IMR-90 (cell line): ENCODE measurements around the gene CADM3. TPM values are rescaled to one million over a fixed set of nuclear protein-coding genes. Genes with fewer than 3 reads are reported as not detected.

Source experiments
- ATAC-seq: fragments of 200-7000 bp; cut with Tn5 transposase; 2 replicates; pipeline ENCODE4 v1.9.1; 2020; ENCODE audit warnings: low read depth, mild to moderate bottlenecking, moderate library complexity
- BruUV-seq: library from RNA; stranded (reverse); fragments of 400-500 nt; replicated peaks from 2 replicates; lab custom pipeline; 2021; lab: Mats Ljungman, UMichigan
- CTCF ChIA-PET: fragments of 300-600 bp; formaldehyde crosslinking; extraction: SDS; loops from one replicate; lab custom pipeline; 2021; ENCODE audit warnings: antibody characterized with exemption; lab: Yijun Ruan, JAX
- POLR2A ChIA-PET: fragments of 300-600 bp; sonication (Branson Sonifier 250); formaldehyde crosslinking; loops from one replicate; lab custom pipeline; 2022; ENCODE audit warnings: antibody characterized with exemption; ENCODE audit not compliant: unreplicated experiment; lab: Charles Lee
- DNase-seq: peaks from one replicate; pipeline ENCODE4 v3.0.0; 2013
- H2AFZ ChIP-seq: replicated peaks from 2 replicates; pipeline ENCODE3; 2013; ENCODE audit warnings: low read length, mild to moderate bottlenecking; ENCODE audit not compliant: poor library complexity
- H2AK5ac ChIP-seq: 2 replicates; pipeline ENCODE4 v1.6.1; 2013; ENCODE audit warnings: low read depth, low read length, inconsistent platforms
- H2AK9ac ChIP-seq: replicated peaks from 2 replicates; pipeline ENCODE3; 2013; ENCODE audit warnings: mild to moderate bottlenecking, low read depth, low read length, moderate library complexity; ENCODE audit not compliant: poor library complexity
- H2BK120ac ChIP-seq: 2 replicates; pipeline ENCODE4 v1.6.1; 2013; ENCODE audit warnings: low read depth, low read length, inconsistent platforms
- H2BK15ac ChIP-seq: 3 replicates; pipeline ENCODE4 v1.6.1; 2013; ENCODE audit warnings: low read depth, low read length, inconsistent platforms
- H2BK20ac ChIP-seq: 2 replicates; pipeline ENCODE4 v1.6.1; 2013; ENCODE audit warnings: low read depth, mild to moderate bottlenecking, inconsistent platforms, low read length, moderate library complexity
- H2BK5ac ChIP-seq: 2 replicates; pipeline ENCODE4 v1.6.1; 2013; ENCODE audit warnings: mild to moderate bottlenecking, low read depth, low read length, inconsistent platforms; ENCODE audit not compliant: poor library complexity, severe bottlenecking
- H3K14ac ChIP-seq: replicated peaks from 2 replicates; pipeline ENCODE4 v1.6.1; 2013; ENCODE audit warnings: low read depth, low read length, inconsistent platforms
- H3K18ac ChIP-seq: 2 replicates; pipeline ENCODE4 v1.6.1; 2013; ENCODE audit warnings: low read depth, low read length, control low read depth
- H3K23ac ChIP-seq: 2 replicates; pipeline ENCODE4 v1.6.1; 2013; ENCODE audit warnings: low read depth, low read length, inconsistent platforms
- H3K27ac ChIP-seq: 2 replicates; pipeline ENCODE4 v1.5.1; 2013; ENCODE audit warnings: mild to moderate bottlenecking, control low read depth, low read length; ENCODE audit not compliant: insufficient read depth
- H3K27me3 ChIP-seq: 2 replicates; pipeline ENCODE4 v1.6.1; 2013; ENCODE audit warnings: low read length; ENCODE audit not compliant: control insufficient read depth, insufficient read depth
- H3K36me3 ChIP-seq: 2 replicates; pipeline ENCODE4 v1.6.1; 2013; ENCODE audit warnings: low read length, mixed read lengths; ENCODE audit not compliant: control insufficient read depth, insufficient read depth
- H3K4ac ChIP-seq: 2 replicates; pipeline ENCODE4 v1.6.1; 2013; ENCODE audit warnings: low read depth, low read length, inconsistent platforms
- H3K4me1 ChIP-seq: 2 replicates; pipeline ENCODE4 v1.6.1; 2013; ENCODE audit warnings: low read length, mixed read lengths; ENCODE audit not compliant: control insufficient read depth, insufficient read depth
- H3K4me2 ChIP-seq: 2 replicates; pipeline ENCODE4 v1.6.1; 2013; ENCODE audit warnings: low read depth, mild to moderate bottlenecking, control low read depth, low read length, moderate library complexity
- H3K4me3 ChIP-seq: 2 replicates; pipeline ENCODE4 v1.5.1; 2013; ENCODE audit warnings: low read depth, mild to moderate bottlenecking, control low read depth, low read length, moderate library complexity; ENCODE audit not compliant: insufficient read depth
- H3K56ac ChIP-seq: 2 replicates; pipeline ENCODE4 v1.6.1; 2013; ENCODE audit warnings: low read length, inconsistent platforms; ENCODE audit not compliant: insufficient read depth; ENCODE audit errors: extremely low read depth
- H3K79me1 ChIP-seq, 2 experiments: 2 replicates each; pipeline ENCODE4 v1.6.1; 2013; ENCODE audit warnings: low read length in 2 of 2, inconsistent platforms in 1 of 2, low read depth in 1 of 2
- H3K9ac ChIP-seq: 2 replicates; pipeline ENCODE4 v1.6.1; 2013; ENCODE audit warnings: low read depth, low read length, control low read depth
- H3K9me1 ChIP-seq: 2 replicates; pipeline ENCODE4 v1.6.1; 2013; ENCODE audit warnings: low read length, inconsistent platforms; ENCODE audit not compliant: insufficient read depth
- H3K9me3 ChIP-seq: 2 replicates; pipeline ENCODE4 v1.6.1; 2013; ENCODE audit warnings: low read length; ENCODE audit not compliant: control insufficient read depth, insufficient read depth
- H4K20me1 ChIP-seq: 2 replicates; pipeline ENCODE4 v1.6.1; 2013; ENCODE audit warnings: low read length, inconsistent platforms; ENCODE audit not compliant: insufficient read depth
- H4K5ac ChIP-seq: 2 replicates; pipeline ENCODE4 v1.6.1; 2013; ENCODE audit warnings: mild to moderate bottlenecking, low read depth, low read length, control low read depth
- H4K8ac ChIP-seq, 2 experiments: 2 replicates each; pipeline ENCODE4 v1.6.1; 2013; ENCODE audit warnings: low read depth in 2 of 2, low read length in 2 of 2, control low read depth in 1 of 2, inconsistent platforms in 1 of 2
- H4K91ac ChIP-seq: 2 replicates; pipeline ENCODE4 v1.6.1; 2013; ENCODE audit warnings: low read depth, low read length, inconsistent platforms; ENCODE audit not compliant: insufficient read depth
- BHLHE40 ChIP-seq: fragments of 150-350 bp; IDR thresholded peaks from 2 replicates; pipeline ENCODE4 v1.6.1; 2016; ENCODE audit warnings: mild to moderate bottlenecking, low read depth, low read length
- CEBPB ChIP-seq: IDR thresholded peaks from 2 replicates; pipeline ENCODE4 v1.6.1; 2012; ENCODE audit warnings: low read depth, low read length, improper control_type of control experiment
- CHD1 ChIP-seq: IDR thresholded peaks from 2 replicates; pipeline ENCODE4 v1.6.1; 2012; ENCODE audit warnings: low read depth, low read length, improper control_type of control experiment
- CTCF ChIP-seq: conservative IDR thresholded peaks from 2 replicates; pipeline ENCODE4 v1.5.1; 2012; ENCODE audit warnings: mild to moderate bottlenecking, low read depth, low read length, improper control_type of control experiment
- ELK1 ChIP-seq: fragments of 150-350 bp; IDR thresholded peaks from 2 replicates; pipeline ENCODE4 v1.6.1; 2016; ENCODE audit warnings: low read depth, mild to moderate bottlenecking, low read length, moderate library complexity, borderline replicate concordance
- FOS ChIP-seq: fragments of 150-350 bp; IDR thresholded peaks from 2 replicates; pipeline ENCODE4 v1.6.1; 2016; ENCODE audit warnings: low read depth, low read length
- MAFK ChIP-seq: IDR thresholded peaks from 2 replicates; pipeline ENCODE4 v1.6.1; 2012; ENCODE audit warnings: low read depth, low read length, improper control_type of control experiment
- MAZ ChIP-seq: IDR thresholded peaks from 2 replicates; pipeline ENCODE4 v1.6.1; 2012; ENCODE audit warnings: low read depth, mild to moderate bottlenecking, low read length, improper control_type of control experiment, moderate library complexity, borderline replicate concordance
- MXI1 ChIP-seq: IDR thresholded peaks from 2 replicates; pipeline ENCODE4 v1.6.1; 2012; ENCODE audit warnings: low read depth, mild to moderate bottlenecking, low read length, moderate library complexity, borderline replicate concordance
- NFE2L2 ChIP-seq: fragments of 150-350 bp; IDR thresholded peaks from 2 replicates; pipeline ENCODE4 v1.6.1; 2016; ENCODE audit warnings: low read depth, mild to moderate bottlenecking, low read length
- POLR2A ChIP-seq: IDR thresholded peaks from 2 replicates; pipeline ENCODE4 v1.6.1; 2012; ENCODE audit warnings: mild to moderate bottlenecking, low read depth, low read length
- RAD21 ChIP-seq: IDR thresholded peaks from 2 replicates; pipeline ENCODE4 v1.6.1; 2012; ENCODE audit warnings: low read length, improper control_type of control experiment
- RCOR1 ChIP-seq: IDR thresholded peaks from 2 replicates; pipeline ENCODE4 v1.6.1; 2012; ENCODE audit warnings: mild to moderate bottlenecking, low read length, improper control_type of control experiment; ENCODE audit not compliant: insufficient replicate concordance
- RFX5 ChIP-seq: IDR thresholded peaks from 2 replicates; pipeline ENCODE4 v1.8.0; 2012; ENCODE audit warnings: low read depth, mild to moderate bottlenecking, low read length, moderate library complexity
- SMC3 ChIP-seq: fragments of 150-350 bp; IDR thresholded peaks from 2 replicates; pipeline ENCODE4 v1.6.1; 2016; ENCODE audit warnings: low read depth, mild to moderate bottlenecking, antibody characterized with exemption, low read length, moderate library complexity
- USF2 ChIP-seq: fragments of 150-350 bp; IDR thresholded peaks from 2 replicates; pipeline ENCODE4 v1.6.1; 2017; ENCODE audit warnings: mild to moderate bottlenecking, antibody characterized with exemption, low read length, low read depth
- WGBS, 2 experiments: methylation state at CpG; one replicate each; pipeline versions ENCODE4 v1.1.5 to v1.1.7; 2013; ENCODE audit warnings: missing lambda C conversion rate in 2 of 2; ENCODE audit not compliant: insufficient read length in 1 of 2; ENCODE audit errors: extremely low coverage in 2 of 2; 5-methylcytosine and 5-hydroxymethylcytosine counted together
- dilution Hi-C: fragments of 300-500 bp; cut with HindIII; formaldehyde crosslinking; loops from one replicate; pipeline ENCODE4 v1.14.3; 2018; ENCODE audit warnings: low sequenced_read_pairs; ENCODE audit not compliant: unreplicated experiment
- in situ Hi-C: fragments of 300-500 bp; cut with MboI; formaldehyde crosslinking; loops from 3 replicates; pipeline ENCODE4 v1.14.3; 2019; ENCODE audit warnings: low sequenced_read_pairs, inconsistent platforms, mixed read lengths
- intact Hi-C: fragments of 100-400 bp; cut with micrococcal nuclease; formaldehyde crosslinking; loops from 2 replicates; pipeline ENCODE4 v1.10.0; 2022
- polyA plus RNA-seq, 3 experiments: library from polyadenylated mRNA; depleted of rRNA; stranded (reverse); fragments of >200 nt; gene quantifications; 2 replicates each; pipeline ENCODE4 v1.2.3, GENCODE V29; 2012; ENCODE audit warnings: low replicate concordance in 1 of 3
- total RNA-seq: library from RNA; depleted of rRNA; stranded (reverse); fragments of >200 nt; gene quantifications from 2 replicates; pipeline ENCODE4 v1.2.3, GENCODE V29; 2012

CADM3 gene
- total and polyA plus RNA-seq, 2 of the 4 experiments (the other 2 are of a cell fraction), result not detected

GRCh38 chr1:159187033-159187432 is 15.6 kb downstream of the CADM3 start:
- no peak for TF ChIP-seq MAFK
- TF ChIP-seq RFX5, result no peak
- no peak for TF ChIP-seq CEBPB
- TF ChIP-seq FOS, result no peak
- no peak for TF ChIP-seq CHD1
- TF ChIP-seq USF2, result no peak
- TF ChIP-seq ELK1, result no peak
- TF ChIP-seq NFE2L2, result no peak
- no peak for TF ChIP-seq SMC3
- no peak for TF ChIP-seq RCOR1
- TF ChIP-seq BHLHE40, result no peak
- no peak for TF ChIP-seq CTCF
- no peak for TF ChIP-seq MXI1
- no peak for TF ChIP-seq RAD21
- no peak for TF ChIP-seq POLR2A
- no peak for TF ChIP-seq MAZ
- ChIA-PET POLR2A (no interaction called here), CTCF (no interaction called here)
- in situ Hi-C loops (no loop called here), intact Hi-C loops (no loop called here), dilution Hi-C loops (no loop called here)
- no peak overlapping the region for H3K9ac ChIP-seq
- H4K5ac ChIP-seq, result no peak overlapping the region
- no peak overlapping the region for H3K56ac ChIP-seq
- H3K18ac ChIP-seq, result no peak overlapping the region
- H3K9me3 ChIP-seq, result no peaks in the 10 kb centered on the region
- H3K27ac ChIP-seq, result no peak overlapping the region
- DNase-seq, result no peak
- no peak overlapping the region for H2AK5ac ChIP-seq
- H3K4me2 ChIP-seq, result no peak overlapping the region
- no peaks in the 10 kb centered on the region for H3K4me1 ChIP-seq
- no TSS peak for BruUV-seq
- no CpG with 5 or more reads among the region's 3 CpGs for WGBS, 2 experiments
- no peak overlapping the region for H3K23ac ChIP-seq
- H2AK9ac ChIP-seq, result no peak overlapping the region
- no peak overlapping the region for H2AFZ ChIP-seq
- peaks cover 7% of the 10 kb centered on the region for H3K27me3 ChIP-seq
- no peaks in the 10 kb centered on the region for H3K79me1 ChIP-seq
- no peaks in the 10 kb centered on the region for H3K9me1 ChIP-seq
- H2BK120ac ChIP-seq, result no peak overlapping the region
- no peak overlapping the region for H2BK15ac ChIP-seq
- no peak overlapping the region for H3K4me3 ChIP-seq
- no peak overlapping the region for H3K4ac ChIP-seq
- H3K14ac ChIP-seq, result no peak overlapping the region
- no peak overlapping the region for H4K8ac ChIP-seq
- no peaks in the 10 kb centered on the region for H3K36me3 ChIP-seq
- H4K20me1 ChIP-seq, result no peaks in the 10 kb centered on the region
- H2BK5ac ChIP-seq, result no peak overlapping the region
- ATAC-seq, result no peak
- no peak overlapping the region for H4K91ac ChIP-seq
- H2BK20ac ChIP-seq, result no peak overlapping the region
